SK-N-SH (cell line): Measurements from ENCODE around the gene GPRC5C. TPM values are rescaled to one million over a fixed set of nuclear protein-coding genes. Genes with fewer than 3 reads are reported as not detected.

Experiments
- CTCF ChIA-PET: fragments of 300-600, 350-600 bp; formaldehyde crosslinking; extraction: SDS; loops from one replicate; lab custom pipeline; 2021; lab: Yijun Ruan, JAX
- POLR2A ChIA-PET: fragments of 350-600 bp; sonication (Branson Sonifier 250); formaldehyde crosslinking; extraction: SDS; loops from one replicate; lab custom pipeline; 2020; ENCODE audit warnings: antibody characterized with exemption, inconsistent platforms; lab: Yijun Ruan, JAX
- DNase-seq: peaks from one replicate; pipeline ENCODE4 v3.0.0; 2012
- H2AFZ ChIP-seq: fragments of 200-600 bp; sonication (generic); 2 replicates; pipeline ENCODE4 v1.8.1; 2016; ENCODE audit warnings: antibody characterized with exemption, mild to moderate bottlenecking, low read depth
- H3F3A ChIP-seq: fragments of 200-600 bp; sonication (generic); replicated peaks from 2 replicates; pipeline ENCODE3; 2016; ENCODE audit warnings: antibody characterized with exemption, mild to moderate bottlenecking; ENCODE audit not compliant: insufficient read depth
- H3K27ac ChIP-seq, 2 experiments: fragments of 200-500 bp in 1 of 2; fragments of 200-600 bp in 1 of 2; sonication (Bioruptor generic) in 1 of 2; sonication (generic), shearing (Covaris generic) in 1 of 2; 2 replicates each; pipeline versions ENCODE4 v1.5.1 to v1.6.1; 2014 to 2016; ENCODE audit warnings: low read depth in 2 of 2, inconsistent platforms in 1 of 2, low read length in 1 of 2, mild to moderate bottlenecking in 1 of 2, mixed read lengths in 1 of 2
- H3K27me3 ChIP-seq: fragments of 200-600 bp; sonication (generic), shearing (Covaris generic); 2 replicates; pipeline ENCODE4 v1.6.1; 2016; ENCODE audit warnings: mixed run types; ENCODE audit not compliant: insufficient read depth
- H3K36me3 ChIP-seq, 2 experiments: fragments of 200-500 bp in 1 of 2; fragments of 200-600 bp in 1 of 2; sonication (Bioruptor generic) in 1 of 2; sonication (generic) in 1 of 2; replicated peaks in 1 of 2; 2 replicates each; pipeline versions ENCODE3 to v1.5.1; 2014 to 2016; ENCODE audit warnings: low read length in 1 of 2, mild to moderate bottlenecking in 1 of 2; ENCODE audit not compliant: insufficient read depth in 2 of 2, control insufficient read depth in 1 of 2
- H3K4me1 ChIP-seq, 2 experiments: fragments of 200-500 bp in 1 of 2; fragments of 200-600 bp in 1 of 2; sonication (Bioruptor generic) in 1 of 2; sonication (generic), shearing (Covaris generic) in 1 of 2; 2 replicates each; pipeline versions ENCODE4 v1.5.1 to v1.6.1; 2014 to 2016; ENCODE audit warnings: low read depth in 1 of 2, low read length in 1 of 2, mixed run types in 1 of 2; ENCODE audit not compliant: insufficient read depth in 2 of 2, control insufficient read depth in 1 of 2
- H3K4me2 ChIP-seq: fragments of 200-600 bp; sonication (generic), shearing (Covaris generic); 2 replicates; pipeline ENCODE4 v1.6.1; 2017; ENCODE audit warnings: mixed run types
- H3K4me3 ChIP-seq, 2 experiments: fragments of 200-500 bp in 1 of 2; fragments of 200-600 bp in 1 of 2; sonication (Bioruptor generic) in 1 of 2; sonication (generic), shearing (Covaris generic) in 1 of 2; 2 replicates each; pipeline versions ENCODE4 v1.5.1 to v1.8.1; 2014 to 2016; ENCODE audit warnings: low read depth in 2 of 2, inconsistent platforms in 1 of 2, low read length in 1 of 2, mild to moderate bottlenecking in 1 of 2, mixed read lengths in 1 of 2, moderate library complexity in 1 of 2
- H3K79me2 ChIP-seq: fragments of 200-600 bp; sonication (generic); 2 replicates; pipeline ENCODE4 v1.8.1; 2017; ENCODE audit warnings: mild to moderate bottlenecking; ENCODE audit not compliant: insufficient read depth
- H3K9ac ChIP-seq: fragments of 200-600 bp; sonication (generic); 2 replicates; pipeline ENCODE4 v1.6.1; 2017; ENCODE audit warnings: mixed run types
- H3K9me2 ChIP-seq: fragments of 200-600 bp; sonication (generic); 2 replicates; pipeline ENCODE4 v1.6.1; 2017; ENCODE audit warnings: mixed run types
- H3K9me3 ChIP-seq: fragments of 200-600 bp; sonication (generic); 2 replicates; pipeline ENCODE4 v1.6.1; 2017; ENCODE audit warnings: mixed run types, mild to moderate bottlenecking, moderate library complexity
- H4K20me1 ChIP-seq: fragments of 200-600 bp; sonication (generic); 2 replicates; pipeline ENCODE4 v1.6.1; 2017; ENCODE audit warnings: mild to moderate bottlenecking, mixed run types; ENCODE audit not compliant: insufficient read depth
- CHD2 ChIP-seq: fragments of 150-350 bp; IDR thresholded peaks from 2 replicates; pipeline ENCODE4 v1.6.1; 2018; ENCODE audit warnings: low read length; ENCODE audit not compliant: partially characterized antibody
- ELF1 ChIP-seq: IDR thresholded peaks from 2 replicates; pipeline ENCODE4 v1.4.0; 2012
- EP300 ChIP-seq, 2 experiments: IDR thresholded peaks; 2 replicates each; pipeline versions ENCODE4 v1.4.0 to v1.6.1; 2012; ENCODE audit warnings: borderline replicate concordance in 1 of 2, low read depth in 1 of 2, low read length in 1 of 2
- FOXJ3 ChIP-seq: sonication (generic); formaldehyde crosslinking; IDR thresholded peaks from 2 replicates; pipeline ENCODE4 v1.5.1; 2020; ENCODE audit warnings: mild to moderate bottlenecking, missing genetic modification reagents
- GABPA ChIP-seq: IDR thresholded peaks from 2 replicates; pipeline ENCODE4 v1.4.0; 2012; ENCODE audit warnings: low read depth, mild to moderate bottlenecking
- GATA2 ChIP-seq: sonication (generic); formaldehyde crosslinking; IDR thresholded peaks from 2 replicates; pipeline ENCODE4 v1.5.0; 2020; ENCODE audit warnings: mild to moderate bottlenecking, missing genetic modification reagents
- MEF2A ChIP-seq: IDR thresholded peaks from 2 replicates; pipeline ENCODE4 v1.4.0; 2012; ENCODE audit warnings: low read depth, borderline replicate concordance
- NFIC ChIP-seq: IDR thresholded peaks from 2 replicates; pipeline ENCODE4 v1.4.0; 2012; ENCODE audit warnings: borderline replicate concordance
- POLR2AphosphoS5 ChIP-seq: IDR thresholded peaks from 2 replicates; pipeline ENCODE4 v1.6.1; 2012; ENCODE audit warnings: low read depth, low read length
- RFX5 ChIP-seq: IDR thresholded peaks from 2 replicates; pipeline ENCODE4 v1.6.1; 2012; ENCODE audit warnings: mild to moderate bottlenecking, improper control_type of control experiment, low read length
- SIN3A ChIP-seq: IDR thresholded peaks from 2 replicates; pipeline ENCODE4 v1.6.1; 2012; ENCODE audit warnings: low read depth, mild to moderate bottlenecking, low read length, moderate library complexity, borderline replicate concordance
- TAF1 ChIP-seq: IDR thresholded peaks from 2 replicates; pipeline ENCODE4 v1.6.1; 2012; ENCODE audit warnings: low read depth, mild to moderate bottlenecking, low read length, moderate library complexity, borderline replicate concordance
- YY1 ChIP-seq: IDR thresholded peaks from 2 replicates; pipeline ENCODE4 v1.4.0; 2012; ENCODE audit warnings: low read depth, mild to moderate bottlenecking
- WGBS: methylation state at CpG from one replicate; pipeline ENCODE4 v1.1.6; 2017; ENCODE audit warnings: low lambda C conversion rate; 5-methylcytosine and 5-hydroxymethylcytosine counted together
- polyA plus RNA-seq, 3 experiments: library from polyadenylated mRNA; depleted of rRNA; stranded (reverse); fragments of >200 nt; gene quantifications; 2 replicates each; pipeline ENCODE4 v1.2.3, GENCODE V29; 2012
- TF ChIP-seq, protein P1 (sequence below): IDR thresholded peaks from 2 replicates; pipeline ENCODE4 v1.6.1; 2012; ENCODE audit warnings: mild to moderate bottlenecking, low read depth, low read length, moderate library complexity

Gene GPRC5C
- polyA plus RNA-seq, 1 of the 3 experiments (the other 2 are of a cell fraction) = not detected

DNA sequence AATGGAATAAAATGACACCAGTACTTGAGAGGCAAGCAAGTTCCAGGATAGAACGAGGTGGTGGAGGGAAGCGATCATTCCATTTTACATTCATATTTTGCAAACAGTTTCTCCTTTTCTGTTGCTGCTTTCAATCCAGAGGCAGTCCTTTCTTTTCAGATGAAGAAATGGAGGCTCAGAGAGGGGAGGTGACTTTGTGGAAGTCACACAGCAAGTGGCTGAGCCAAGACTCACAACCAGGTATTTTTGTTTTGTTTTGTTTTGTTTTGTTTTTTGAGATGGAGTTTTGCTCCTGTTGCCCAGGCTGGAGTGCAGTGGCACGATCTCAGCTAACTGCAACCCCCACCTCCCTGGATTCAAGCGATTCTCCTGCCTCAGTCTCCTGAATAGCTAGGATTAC lies 35.3 kb upstream of the GPRC5C start:
- no peaks in the 10 kb centered on the region for H3K27me3 ChIP-seq
- no peaks in the 10 kb centered on the region for H3K9me2 ChIP-seq
- no peaks in the 10 kb centered on the region for H3K79me2 ChIP-seq
- no peaks in the 10 kb centered on the region for H3K36me3 ChIP-seq
- H3K27ac ChIP-seq = no peak overlapping the region
- H3F3A ChIP-seq = no peaks in the 10 kb centered on the region
- no peaks in the 10 kb centered on the region for H4K20me1 ChIP-seq
- 43% methylated on average over 4 of the region's 4 CpGs for WGBS
- no peak for TF ChIP-seq MEF2A
- no peak for TF ChIP-seq TAF1
- TF ChIP-seq NFIC = no peak
- no peak for TF ChIP-seq CHD2
- TF ChIP-seq SIN3A = no peak
- TF ChIP-seq RFX5 = no peak
- DNase-seq = no peak
- no peaks in the 10 kb centered on the region for H3K9me3 ChIP-seq
- no peak overlapping the region for H3K4me2 ChIP-seq
- no peak overlapping the region for H2AFZ ChIP-seq
- H3K4me3 ChIP-seq = no peak overlapping the region
- CTCF ChIA-PET = interaction anchor here (6.7 to 8.6 kb wide), 2 partner anchors 16 to 61 kb away, joined by 67 to 80 read pairs; no protein-coding TSS in a partner anchor
- H3K9ac ChIP-seq = no peak overlapping the region
- no peaks in the 10 kb centered on the region; a peak in 1 of 4 replicates for H3K4me1 ChIP-seq
- POLR2A ChIA-PET = no interaction called here

DNA sequence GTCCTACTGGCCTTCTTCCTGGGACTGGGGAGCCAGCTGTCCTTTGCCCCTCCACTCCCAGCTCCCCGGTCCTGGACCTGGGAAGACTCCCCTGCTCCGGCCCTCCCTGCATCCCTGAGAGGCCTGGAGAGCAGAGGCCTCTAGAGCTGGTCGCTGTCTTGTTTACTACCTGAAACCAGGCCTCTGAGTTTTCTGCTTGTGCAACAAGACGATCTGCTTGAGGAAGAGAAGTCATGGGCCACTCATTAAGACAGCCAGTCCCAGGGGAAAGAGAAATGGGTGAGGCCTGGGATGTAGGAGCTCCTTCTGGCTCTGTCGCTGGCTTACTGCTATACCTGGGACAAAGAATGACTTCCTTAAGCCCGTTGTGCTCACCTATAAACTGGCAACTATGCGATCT lies 29.8 kb upstream of the GPRC5C start:
- H2AFZ ChIP-seq = no peak overlapping the region
- peaks cover 0 to 6% of the 10 kb centered on the region in 2 experiments; a peak in 1 of 4 replicates for H3K4me1 ChIP-seq
- ChIA-PET CTCF (interaction anchor here (0.7 to 2.5 kb wide), 6 partner anchors 14 to 55 kb away, joined by 3 to 16 read pairs (median 4); no protein-coding TSS in a partner anchor), POLR2A (no interaction called here)
- no peaks in the 10 kb centered on the region for H3K9me2 ChIP-seq
- H3K36me3 ChIP-seq = no peaks in the 10 kb centered on the region
- H3K27ac ChIP-seq = no peak overlapping the region
- 42% methylated on average over 7 of the region's 7 CpGs for WGBS
- H3K9me3 ChIP-seq = no peaks in the 10 kb centered on the region
- H3K27me3 ChIP-seq = no peaks in the 10 kb centered on the region
- no peak for DNase-seq
- H4K20me1 ChIP-seq = no peaks in the 10 kb centered on the region
- H3K4me3 ChIP-seq = no peak overlapping the region
- H3F3A ChIP-seq = no peaks in the 10 kb centered on the region
- TF ChIP-seq SIN3A (no peak), EP300 (IDR thresholded peaks at IDR 0.05; ENCODE audit: borderline replicate concordance in 1 of 2, low read depth in 1 of 2, low read length in 1 of 2) (no peak), CHD2 (no peak), FOXJ3 (CRISPR knock-in tag) (no peak), GATA2 (no peak), ELF1 (no peak), POLR2AphosphoS5 (no peak), YY1 (no peak), TAF1 (no peak), GABPA (no peak)
- TF ChIP-seq, protein P1, sequence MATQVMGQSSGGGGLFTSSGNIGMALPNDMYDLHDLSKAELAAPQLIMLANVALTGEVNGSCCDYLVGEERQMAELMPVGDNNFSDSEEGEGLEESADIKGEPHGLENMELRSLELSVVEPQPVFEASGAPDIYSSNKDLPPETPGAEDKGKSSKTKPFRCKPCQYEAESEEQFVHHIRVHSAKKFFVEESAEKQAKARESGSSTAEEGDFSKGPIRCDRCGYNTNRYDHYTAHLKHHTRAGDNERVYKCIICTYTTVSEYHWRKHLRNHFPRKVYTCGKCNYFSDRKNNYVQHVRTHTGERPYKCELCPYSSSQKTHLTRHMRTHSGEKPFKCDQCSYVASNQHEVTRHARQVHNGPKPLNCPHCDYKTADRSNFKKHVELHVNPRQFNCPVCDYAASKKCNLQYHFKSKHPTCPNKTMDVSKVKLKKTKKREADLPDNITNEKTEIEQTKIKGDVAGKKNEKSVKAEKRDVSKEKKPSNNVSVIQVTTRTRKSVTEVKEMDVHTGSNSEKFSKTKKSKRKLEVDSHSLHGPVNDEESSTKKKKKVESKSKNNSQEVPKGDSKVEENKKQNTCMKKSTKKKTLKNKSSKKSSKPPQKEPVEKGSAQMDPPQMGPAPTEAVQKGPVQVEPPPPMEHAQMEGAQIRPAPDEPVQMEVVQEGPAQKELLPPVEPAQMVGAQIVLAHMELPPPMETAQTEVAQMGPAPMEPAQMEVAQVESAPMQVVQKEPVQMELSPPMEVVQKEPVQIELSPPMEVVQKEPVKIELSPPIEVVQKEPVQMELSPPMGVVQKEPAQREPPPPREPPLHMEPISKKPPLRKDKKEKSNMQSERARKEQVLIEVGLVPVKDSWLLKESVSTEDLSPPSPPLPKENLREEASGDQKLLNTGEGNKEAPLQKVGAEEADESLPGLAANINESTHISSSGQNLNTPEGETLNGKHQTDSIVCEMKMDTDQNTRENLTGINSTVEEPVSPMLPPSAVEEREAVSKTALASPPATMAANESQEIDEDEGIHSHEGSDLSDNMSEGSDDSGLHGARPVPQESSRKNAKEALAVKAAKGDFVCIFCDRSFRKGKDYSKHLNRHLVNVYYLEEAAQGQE = no peak
- TF ChIP-seq, all 33 proteins: peak for 0
- Histone ChIP-seq H3K9ac (no peak overlapping the region), H3K79me2 (no peaks in the 10 kb centered on the region), H3K4me2 (no peak overlapping the region)
